IMR-90 (cell line): ENCODE results near the gene BCAP31.

Experiments
- CTCF ChIP-seq: conservative IDR thresholded peaks from 2 replicates; pipeline ENCODE4 v1.5.1; 2012; ENCODE audit warnings: mild to moderate bottlenecking, low read depth, low read length, improper control_type of control experiment
- MAFK ChIP-seq: IDR thresholded peaks from 2 replicates; pipeline ENCODE4 v1.6.1; 2012; ENCODE audit warnings: low read depth, low read length, improper control_type of control experiment
- POLR2A ChIP-seq: IDR thresholded peaks from 2 replicates; pipeline ENCODE4 v1.6.1; 2012; ENCODE audit warnings: mild to moderate bottlenecking, low read depth, low read length

DNA sequence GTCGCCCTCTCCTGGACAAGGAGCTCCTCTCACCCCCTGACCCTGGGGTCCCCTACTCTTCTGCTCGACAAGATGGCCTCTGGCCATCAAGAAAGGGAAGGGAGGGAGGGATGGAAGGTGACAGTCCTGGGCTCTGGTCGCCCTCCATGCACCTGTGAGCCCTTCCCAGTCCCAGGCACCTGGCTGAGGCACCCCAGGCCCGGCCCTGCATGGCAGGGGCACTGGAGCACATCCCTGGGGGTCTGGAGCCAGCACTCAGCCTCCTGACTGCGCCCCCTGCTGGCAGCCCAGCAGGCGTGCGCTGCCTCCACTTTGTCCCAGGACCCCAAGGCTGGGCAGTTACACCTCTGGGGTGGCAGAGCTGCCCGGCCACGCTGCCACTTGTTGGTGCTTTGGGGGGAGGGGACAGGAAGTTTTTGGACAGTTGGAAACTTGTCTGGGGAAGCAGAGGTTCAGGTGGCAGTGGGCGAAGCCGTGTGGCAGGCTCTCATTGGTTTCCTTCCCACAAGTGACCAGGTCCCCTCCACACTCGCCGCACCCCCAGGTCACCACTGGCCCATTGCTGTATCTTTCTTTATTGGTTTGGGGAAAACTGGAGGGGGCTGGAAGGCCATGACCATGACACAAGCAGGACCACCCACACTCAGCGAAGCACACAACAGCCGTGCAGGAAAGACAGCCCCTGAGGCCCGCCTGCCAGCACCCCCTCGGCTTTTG is 54.9 kb downstream of the BCAP31 start:
- TF ChIP-seq CTCF (peak; percentile 52), MAFK (no peak), POLR2A (no peak)
